IMR-90 (cell line): Measurements from ENCODE around the gene TEDC2. TPM values are rescaled to one million over a fixed set of nuclear protein-coding genes. Genes with fewer than 3 reads are reported as not detected.

Source experiments
- ATAC-seq: fragments of 200-7000 bp; cut with Tn5 transposase; 2 replicates; pipeline ENCODE4 v1.9.1; 2020; ENCODE audit warnings: low read depth, mild to moderate bottlenecking, moderate library complexity
- BruUV-seq: library from RNA; stranded (reverse); fragments of 400-500 nt; replicated peaks from 2 replicates; lab custom pipeline; 2021; lab: Mats Ljungman, UMichigan
- CTCF ChIA-PET: fragments of 300-600 bp; formaldehyde crosslinking; extraction: SDS; loops from one replicate; lab custom pipeline; 2021; ENCODE audit warnings: antibody characterized with exemption; lab: Yijun Ruan, JAX
- POLR2A ChIA-PET: fragments of 300-600 bp; sonication (Branson Sonifier 250); formaldehyde crosslinking; loops from one replicate; lab custom pipeline; 2022; ENCODE audit warnings: antibody characterized with exemption; ENCODE audit not compliant: unreplicated experiment; lab: Charles Lee
- DNase-seq: peaks from one replicate; pipeline ENCODE4 v3.0.0; 2013
- H2AFZ ChIP-seq: replicated peaks from 2 replicates; pipeline ENCODE3; 2013; ENCODE audit warnings: low read length, mild to moderate bottlenecking; ENCODE audit not compliant: poor library complexity
- H2AK5ac ChIP-seq: 2 replicates; pipeline ENCODE4 v1.6.1; 2013; ENCODE audit warnings: low read depth, low read length, inconsistent platforms
- H2AK9ac ChIP-seq: replicated peaks from 2 replicates; pipeline ENCODE3; 2013; ENCODE audit warnings: mild to moderate bottlenecking, low read depth, low read length, moderate library complexity; ENCODE audit not compliant: poor library complexity
- H2BK120ac ChIP-seq: 2 replicates; pipeline ENCODE4 v1.6.1; 2013; ENCODE audit warnings: low read depth, low read length, inconsistent platforms
- H2BK15ac ChIP-seq: 3 replicates; pipeline ENCODE4 v1.6.1; 2013; ENCODE audit warnings: low read depth, low read length, inconsistent platforms
- H2BK20ac ChIP-seq: 2 replicates; pipeline ENCODE4 v1.6.1; 2013; ENCODE audit warnings: low read depth, mild to moderate bottlenecking, inconsistent platforms, low read length, moderate library complexity
- H2BK5ac ChIP-seq: 2 replicates; pipeline ENCODE4 v1.6.1; 2013; ENCODE audit warnings: mild to moderate bottlenecking, low read depth, low read length, inconsistent platforms; ENCODE audit not compliant: poor library complexity, severe bottlenecking
- H3K14ac ChIP-seq: replicated peaks from 2 replicates; pipeline ENCODE4 v1.6.1; 2013; ENCODE audit warnings: low read depth, low read length, inconsistent platforms
- H3K18ac ChIP-seq: 2 replicates; pipeline ENCODE4 v1.6.1; 2013; ENCODE audit warnings: low read depth, low read length, control low read depth
- H3K23ac ChIP-seq: 2 replicates; pipeline ENCODE4 v1.6.1; 2013; ENCODE audit warnings: low read depth, low read length, inconsistent platforms
- H3K27ac ChIP-seq: 2 replicates; pipeline ENCODE4 v1.5.1; 2013; ENCODE audit warnings: mild to moderate bottlenecking, control low read depth, low read length; ENCODE audit not compliant: insufficient read depth
- H3K27me3 ChIP-seq: 2 replicates; pipeline ENCODE4 v1.6.1; 2013; ENCODE audit warnings: low read length; ENCODE audit not compliant: control insufficient read depth, insufficient read depth
- H3K36me3 ChIP-seq: 2 replicates; pipeline ENCODE4 v1.6.1; 2013; ENCODE audit warnings: low read length, mixed read lengths; ENCODE audit not compliant: control insufficient read depth, insufficient read depth
- H3K4ac ChIP-seq: 2 replicates; pipeline ENCODE4 v1.6.1; 2013; ENCODE audit warnings: low read depth, low read length, inconsistent platforms
- H3K4me1 ChIP-seq: 2 replicates; pipeline ENCODE4 v1.6.1; 2013; ENCODE audit warnings: low read length, mixed read lengths; ENCODE audit not compliant: control insufficient read depth, insufficient read depth
- H3K4me2 ChIP-seq: 2 replicates; pipeline ENCODE4 v1.6.1; 2013; ENCODE audit warnings: low read depth, mild to moderate bottlenecking, control low read depth, low read length, moderate library complexity
- H3K4me3 ChIP-seq: 2 replicates; pipeline ENCODE4 v1.5.1; 2013; ENCODE audit warnings: low read depth, mild to moderate bottlenecking, control low read depth, low read length, moderate library complexity; ENCODE audit not compliant: insufficient read depth
- H3K56ac ChIP-seq: 2 replicates; pipeline ENCODE4 v1.6.1; 2013; ENCODE audit warnings: low read length, inconsistent platforms; ENCODE audit not compliant: insufficient read depth; ENCODE audit errors: extremely low read depth
- H3K79me1 ChIP-seq, 2 experiments: 2 replicates each; pipeline ENCODE4 v1.6.1; 2013; ENCODE audit warnings: low read length in 2 of 2, inconsistent platforms in 1 of 2, low read depth in 1 of 2
- H3K9ac ChIP-seq: 2 replicates; pipeline ENCODE4 v1.6.1; 2013; ENCODE audit warnings: low read depth, low read length, control low read depth
- H3K9me1 ChIP-seq: 2 replicates; pipeline ENCODE4 v1.6.1; 2013; ENCODE audit warnings: low read length, inconsistent platforms; ENCODE audit not compliant: insufficient read depth
- H3K9me3 ChIP-seq: 2 replicates; pipeline ENCODE4 v1.6.1; 2013; ENCODE audit warnings: low read length; ENCODE audit not compliant: control insufficient read depth, insufficient read depth
- H4K20me1 ChIP-seq: 2 replicates; pipeline ENCODE4 v1.6.1; 2013; ENCODE audit warnings: low read length, inconsistent platforms; ENCODE audit not compliant: insufficient read depth
- H4K5ac ChIP-seq: 2 replicates; pipeline ENCODE4 v1.6.1; 2013; ENCODE audit warnings: mild to moderate bottlenecking, low read depth, low read length, control low read depth
- H4K8ac ChIP-seq, 2 experiments: 2 replicates each; pipeline ENCODE4 v1.6.1; 2013; ENCODE audit warnings: low read depth in 2 of 2, low read length in 2 of 2, control low read depth in 1 of 2, inconsistent platforms in 1 of 2
- H4K91ac ChIP-seq: 2 replicates; pipeline ENCODE4 v1.6.1; 2013; ENCODE audit warnings: low read depth, low read length, inconsistent platforms; ENCODE audit not compliant: insufficient read depth
- MAZ ChIP-seq: IDR thresholded peaks from 2 replicates; pipeline ENCODE4 v1.6.1; 2012; ENCODE audit warnings: low read depth, mild to moderate bottlenecking, low read length, improper control_type of control experiment, moderate library complexity, borderline replicate concordance
- RAD21 ChIP-seq: IDR thresholded peaks from 2 replicates; pipeline ENCODE4 v1.6.1; 2012; ENCODE audit warnings: low read length, improper control_type of control experiment
- WGBS, 2 experiments: methylation state at CpG; one replicate each; pipeline versions ENCODE4 v1.1.5 to v1.1.7; 2013; ENCODE audit warnings: missing lambda C conversion rate in 2 of 2; ENCODE audit not compliant: insufficient read length in 1 of 2; ENCODE audit errors: extremely low coverage in 2 of 2; 5-methylcytosine and 5-hydroxymethylcytosine counted together
- dilution Hi-C: fragments of 300-500 bp; cut with HindIII; formaldehyde crosslinking; loops from one replicate; pipeline ENCODE4 v1.14.3; 2018; ENCODE audit warnings: low sequenced_read_pairs; ENCODE audit not compliant: unreplicated experiment
- in situ Hi-C: fragments of 300-500 bp; cut with MboI; formaldehyde crosslinking; loops from 3 replicates; pipeline ENCODE4 v1.14.3; 2019; ENCODE audit warnings: low sequenced_read_pairs, inconsistent platforms, mixed read lengths
- intact Hi-C: fragments of 100-400 bp; cut with micrococcal nuclease; formaldehyde crosslinking; loops from 2 replicates; pipeline ENCODE4 v1.10.0; 2022
- polyA plus RNA-seq, 3 experiments: library from polyadenylated mRNA; depleted of rRNA; stranded (reverse); fragments of >200 nt; gene quantifications; 2 replicates each; pipeline ENCODE4 v1.2.3, GENCODE V29; 2012; ENCODE audit warnings: low replicate concordance in 1 of 3
- total RNA-seq: library from RNA; depleted of rRNA; stranded (reverse); fragments of >200 nt; gene quantifications from 2 replicates; pipeline ENCODE4 v1.2.3, GENCODE V29; 2012

The TEDC2 gene
- total and polyA plus RNA-seq, 2 of the 4 experiments (the other 2 are of a cell fraction): 3.6 to 7.3 TPM

- Histone ChIP-seq H3K27ac (no peak overlapping the region), H3K4me2 (no peak overlapping the region)
Observed at GRCh38 chr16:2497695-2498484, 38.0 kb downstream of the TEDC2 start.

More at GRCh38 chr16:2497695-2498484, 38.0 kb downstream of the TEDC2 start:
- intact Hi-C loops: no loop called here
- no peaks in the 10 kb centered on the region for H3K9me1 ChIP-seq
- H4K8ac ChIP-seq: no peak overlapping the region
- H3K56ac ChIP-seq: no peak overlapping the region
- H4K5ac ChIP-seq: no peak overlapping the region
- no peak overlapping the region for H2AFZ ChIP-seq
- POLR2A ChIA-PET: no interaction called here
- peaks cover 20% of the 10 kb centered on the region for H4K20me1 ChIP-seq
- no peaks in the 10 kb centered on the region for H3K9me3 ChIP-seq
- ATAC-seq: no peak
- H4K91ac ChIP-seq: no peak overlapping the region
- BruUV-seq: no TSS peak
- H3K23ac ChIP-seq: no peak overlapping the region
- H3K9ac ChIP-seq: no peak overlapping the region
- no peak overlapping the region for H2BK20ac ChIP-seq
- peaks cover 3 to 24% of the 10 kb centered on the region in 2 experiments; a peak in 3 of 4 replicates for H3K79me1 ChIP-seq
- no peak overlapping the region for H2BK5ac ChIP-seq
- no peak overlapping the region for H3K18ac ChIP-seq
- WGBS, 2 experiments: 78% methylated on average over 11 of the region's 26 CpGs; no CpG with 5 or more reads in 1 of the 2 experiments
- H3K4ac ChIP-seq: no peak overlapping the region
- H2BK120ac ChIP-seq: no peak overlapping the region
- in situ Hi-C loops: loop anchor here (5.0 kb wide), 1 partner anchor 156 kb away; the partner anchor contains the start of gene ABCA3
- H2AK5ac ChIP-seq: no peak overlapping the region
- CTCF ChIA-PET: no interaction called here
- dilution Hi-C loops: no loop called here
- DNase-seq: no peak
- H3K4me3 ChIP-seq: no peak overlapping the region
- H3K36me3 ChIP-seq: peaks cover 19% of the 10 kb centered on the region; the same call in 1 of the 2 replicates
- no peak overlapping the region for H2AK9ac ChIP-seq
- H3K4me1 ChIP-seq: peaks cover 9% of the 10 kb centered on the region
- H2BK15ac ChIP-seq: no peak overlapping the region
- TF ChIP-seq RAD21 (no peak), MAZ (no peak)
- H3K14ac ChIP-seq: no peak overlapping the region
- no peaks in the 10 kb centered on the region for H3K27me3 ChIP-seq
